Neural cell (in vitro differentiated cells): ENCODE results near the gene SLC4A1. TPM values are rescaled to one million over a fixed set of nuclear protein-coding genes. Genes with fewer than 3 reads are reported as not detected.

Source experiments
- H2AFZ ChIP-seq: fragments of 200-600, 300-800 bp; sonication (generic), shearing (Covaris generic); 2 replicates; pipeline ENCODE4 v1.6.0; 2014; ENCODE audit warnings: low read depth, mild to moderate bottlenecking, antibody characterized with exemption, low read length, moderate library complexity
- H3F3A ChIP-seq: fragments of 200-600 bp; shearing (Covaris generic); 2 replicates; pipeline ENCODE4 v1.6.1; 2016; ENCODE audit warnings: mild to moderate bottlenecking, moderate library complexity, mixed read lengths, antibody characterized with exemption, low read length; ENCODE audit not compliant: insufficient read depth, poor library complexity, severe bottlenecking
- H3K27ac ChIP-seq: fragments of 200-600, 300-800 bp; sonication (generic), shearing (Covaris generic); 2 replicates; pipeline ENCODE4 v1.5.1; 2014; ENCODE audit warnings: mild to moderate bottlenecking, low read length, moderate library complexity
- H3K27me3 ChIP-seq: fragments of 300-800, 200-600 bp; sonication (generic), shearing (Covaris generic); 2 replicates; pipeline ENCODE4 v1.6.0; 2014; ENCODE audit warnings: mild to moderate bottlenecking, low read depth, low read length, moderate library complexity; ENCODE audit not compliant: insufficient read depth
- H3K36me3 ChIP-seq: fragments of 300-800, 200-600 bp; sonication (generic), shearing (Covaris generic); 2 replicates; pipeline ENCODE4 v1.5.1; 2014; ENCODE audit warnings: mild to moderate bottlenecking, antibody characterized with exemption, low read length, moderate library complexity; ENCODE audit not compliant: insufficient read depth
- H3K4me2 ChIP-seq: fragments of 300-800, 200-600 bp; sonication (generic), shearing (Covaris generic); 2 replicates; pipeline ENCODE4 v1.6.0; 2014; ENCODE audit warnings: mild to moderate bottlenecking, low read length
- H3K4me3 ChIP-seq: fragments of 300-800, 200-600 bp; sonication (generic), shearing (Covaris generic); 2 replicates; pipeline ENCODE4 v1.5.1; 2014; ENCODE audit warnings: mild to moderate bottlenecking, low read length, moderate library complexity
- H3K79me2 ChIP-seq: fragments of 200-600 bp; shearing (Covaris generic); replicated peaks from 2 replicates; pipeline ENCODE4 v1.6.0; 2014; ENCODE audit warnings: mild to moderate bottlenecking, low read length, moderate library complexity; ENCODE audit not compliant: insufficient read depth
- H3K9ac ChIP-seq: fragments of 300-800, 200-600 bp; sonication (generic), shearing (Covaris generic); 2 replicates; pipeline ENCODE4 v1.6.1; 2016; ENCODE audit warnings: mild to moderate bottlenecking, low read length, mixed read lengths
- H3K9me2 ChIP-seq: fragments of 200-600 bp; shearing (Covaris generic); 2 replicates; pipeline ENCODE4 v1.6.1; 2016; ENCODE audit warnings: mild to moderate bottlenecking, low read length, mixed read lengths; ENCODE audit not compliant: insufficient read depth
- H3K9me3 ChIP-seq: fragments of 200-600, 300-800 bp; sonication (generic), shearing (Covaris generic); 2 replicates; pipeline ENCODE4 v1.6.1; 2016; ENCODE audit warnings: mild to moderate bottlenecking, mixed run types, low read length, moderate library complexity, mixed read lengths
- H4K20me1 ChIP-seq: fragments of 200-600 bp; shearing (Covaris generic); 2 replicates; pipeline ENCODE4 v1.6.1; 2016; ENCODE audit warnings: mild to moderate bottlenecking, mixed run types; ENCODE audit not compliant: insufficient read depth
- CTCF ChIP-seq: fragments of 450-650 bp; IDR thresholded peaks from 2 replicates; pipeline ENCODE4 v1.5.1; 2014; ENCODE audit warnings: antibody characterized with exemption, mild to moderate bottlenecking, moderate library complexity; ENCODE audit not compliant: poor library complexity, severe bottlenecking
- EP300 ChIP-seq: fragments of 450-650 bp; conservative IDR thresholded peaks from 2 replicates; pipeline ENCODE4 v1.6.1; 2014; ENCODE audit warnings: antibody characterized with exemption, mild to moderate bottlenecking, moderate library complexity; ENCODE audit not compliant: poor library complexity, severe bottlenecking
- EZH2 ChIP-seq: fragments of 200-600, 300-800 bp; shearing (Covaris generic), sonication (generic); IDR thresholded peaks from 2 replicates; pipeline ENCODE4 v1.6.1; 2014; ENCODE audit warnings: antibody characterized with exemption, low read length, borderline replicate concordance, mild to moderate bottlenecking; ENCODE audit not compliant: insufficient read depth, poor library complexity, severe bottlenecking
- MXI1 ChIP-seq: fragments of 450-650 bp; conservative IDR thresholded peaks from 2 replicates; pipeline ENCODE4 v1.6.1; 2014; ENCODE audit warnings: antibody characterized with exemption, mild to moderate bottlenecking; ENCODE audit not compliant: poor library complexity, severe bottlenecking
- POLR2AphosphoS5 ChIP-seq: IDR thresholded peaks from 2 replicates; pipeline ENCODE4 v1.6.1; 2012
- RAD21 ChIP-seq: fragments of 450-650 bp; conservative IDR thresholded peaks from 2 replicates; pipeline ENCODE4 v1.6.1; 2014; ENCODE audit warnings: antibody characterized with exemption, mild to moderate bottlenecking, moderate library complexity
- REST ChIP-seq: IDR thresholded peaks from 2 replicates; pipeline ENCODE4 v1.6.1; 2012; ENCODE audit warnings: borderline replicate concordance
- SMC3 ChIP-seq: fragments of 450-650 bp; conservative IDR thresholded peaks from 2 replicates; pipeline ENCODE4 v1.6.1; 2014; ENCODE audit warnings: antibody characterized with exemption, mild to moderate bottlenecking, moderate library complexity; ENCODE audit not compliant: poor library complexity
- TAF1 ChIP-seq: IDR thresholded peaks from 2 replicates; pipeline ENCODE4 v1.6.1; 2012; ENCODE audit warnings: low read depth
- polyA plus RNA-seq: library from polyadenylated mRNA; depleted of rRNA; stranded (reverse); fragments of >200 nt; gene quantifications from 2 replicates; pipeline ENCODE4 v1.2.3, GENCODE V29; 2014

Gene SLC4A1
- polyA plus RNA-seq, 1 donor from 2014 or later = 0.05 TPM

GRCh38 chr17:44253006-44253405 lies 14.9 kb downstream of the SLC4A1 start (continued):
- TF ChIP-seq EZH2 = no peak

GRCh38 chr17:44251062-44251461 lies 16.9 kb downstream of the SLC4A1 start:
- Histone ChIP-seq H3K79me2 (no peaks in the 10 kb centered on the region), H3K36me3 (no peaks in the 10 kb centered on the region), H3K27ac (no peak overlapping the region), H2AFZ (no peak overlapping the region), H3F3A (no peaks in the 10 kb centered on the region), H4K20me1 (no peaks in the 10 kb centered on the region), H3K9me3 (no peaks in the 10 kb centered on the region), H3K4me3 (no peak overlapping the region), H3K9ac (no peak overlapping the region), H3K9me2 (no peaks in the 10 kb centered on the region), H3K4me2 (no peak overlapping the region), H3K27me3 (no peaks in the 10 kb centered on the region)
- TF ChIP-seq TAF1 (no peak), EP300 (no peak), MXI1 (no peak), REST (no peak), SMC3 (no peak), EZH2 (no peak), RAD21 (no peak), POLR2AphosphoS5 (no peak), CTCF (no peak)

GRCh38 chr17:44249501-44250246 lies 18.3 kb downstream of the SLC4A1 start:
- Histone ChIP-seq H3K4me2 (no peak overlapping the region), H3K27me3 (no peaks in the 10 kb centered on the region)

More at GRCh38 chr17:44249501-44250246, 18.3 kb downstream of the SLC4A1 start:
- Histone ChIP-seq H3K9me3 (no peaks in the 10 kb centered on the region), H3F3A (no peaks in the 10 kb centered on the region), H3K27ac (no peak overlapping the region), H3K9me2 (no peaks in the 10 kb centered on the region), H3K79me2 (no peaks in the 10 kb centered on the region), H4K20me1 (no peaks in the 10 kb centered on the region), H3K9ac (no peak overlapping the region), H2AFZ (no peak overlapping the region), H3K4me3 (no peak overlapping the region), H3K36me3 (no peaks in the 10 kb centered on the region)
- TF ChIP-seq EZH2 (no peak), EP300 (no peak), RAD21 (no peak), TAF1 (no peak), POLR2AphosphoS5 (no peak), MXI1 (no peak), CTCF (no peak), SMC3 (no peak), REST (no peak)
